NT2/D1 (cell line): ENCODE results near the gene COL4A3.
"Not testable (repeated sequence)": the region's sequence is repeated elsewhere in the genome, so short reads cannot be mapped to it uniquely, and the experiment has no call there.

Experiments
- DNase-seq: peaks from one replicate; pipeline ENCODE4 v3.0.0-alpha.2; 2011; ENCODE audit warnings: low read depth, low spot score
- H3K27me3 ChIP-seq: 2 replicates; pipeline ENCODE4 v1.6.0; 2011; ENCODE audit warnings: mild to moderate bottlenecking; ENCODE audit not compliant: insufficient read length, insufficient read depth
- H3K36me3 ChIP-seq: 2 replicates; pipeline ENCODE4 v1.6.1; 2011; ENCODE audit warnings: mild to moderate bottlenecking, low read length, mixed read lengths; ENCODE audit not compliant: insufficient read depth, insufficient read length
- H3K4me1 ChIP-seq: 2 replicates; pipeline ENCODE4 v1.5.1; 2011; ENCODE audit not compliant: insufficient read depth, insufficient read length
- H3K4me3 ChIP-seq: 2 replicates; pipeline ENCODE4 v1.5.1; 2011; ENCODE audit warnings: low read depth; ENCODE audit not compliant: insufficient read length
- H3K9ac ChIP-seq: 2 replicates; pipeline ENCODE4 v1.6.0; 2011; ENCODE audit warnings: low read depth; ENCODE audit not compliant: insufficient read length
- H3K9me3 ChIP-seq: 2 replicates; pipeline ENCODE4 v1.5.1; 2011; ENCODE audit warnings: mild to moderate bottlenecking, low read length; ENCODE audit not compliant: insufficient read depth
- SUZ12 ChIP-seq: IDR thresholded peaks from 2 replicates; pipeline ENCODE4 v1.6.1; 2011; ENCODE audit not compliant: insufficient read length, insufficient read depth; ENCODE audit errors: extremely low read depth
- YY1 ChIP-seq: IDR thresholded peaks from 2 replicates; pipeline ENCODE4 v1.6.1; 2011; ENCODE audit not compliant: insufficient read length, insufficient read depth
- ZNF274 ChIP-seq: IDR thresholded peaks from 2 replicates; pipeline ENCODE4 v1.6.1; 2011; ENCODE audit warnings: mild to moderate bottlenecking, low read depth, low read length

The COL4A3 gene

GRCh38 chr2:227154986-227155774 is 9.2 kb upstream of the COL4A3 start:
- Histone ChIP-seq H3K4me1 (no peaks in the 10 kb centered on the region), H3K36me3 (no peaks in the 10 kb centered on the region), H3K9ac (no peak overlapping the region), H3K4me3 (no peak overlapping the region), H3K27me3 (peaks cover 5% of the 10 kb centered on the region), H3K9me3 (no peaks in the 10 kb centered on the region)
- no peak for DNase-seq
- TF ChIP-seq YY1 (no peak), ZNF274 (no peak), SUZ12 (no peak)

GRCh38 chr2:227160164-227160563 is 4.3 kb upstream of the COL4A3 start:
- no peak for DNase-seq
- TF ChIP-seq ZNF274 (no peak), SUZ12 (no peak), YY1 (no peak)
- Histone ChIP-seq H3K27me3 (peaks cover 55% of the 10 kb centered on the region), H3K9ac (no peak overlapping the region), H3K36me3 (no peaks in the 10 kb centered on the region), H3K4me1 (peaks cover 4% of the 10 kb centered on the region), H3K9me3 (no peaks in the 10 kb centered on the region), H3K4me3 (no peak overlapping the region)

GRCh38 chr2:227161947-227162346 is 2.5 kb upstream of the COL4A3 start:
- H3K9me3 ChIP-seq = no peaks in the 10 kb centered on the region
- DNase-seq = no peak
- no peak for TF ChIP-seq ZNF274
- TF ChIP-seq SUZ12 = no peak
- no peak overlapping the region for H3K4me3 ChIP-seq
- peaks cover 4% of the 10 kb centered on the region for H3K4me1 ChIP-seq
- no peaks in the 10 kb centered on the region for H3K36me3 ChIP-seq
- H3K27me3 ChIP-seq = peaks cover 72% of the 10 kb centered on the region
- no peak overlapping the region for H3K9ac ChIP-seq

GRCh38 chr2:227163485-227163997 is 883 bp upstream of the COL4A3 start:
- Histone ChIP-seq H3K9ac (peak overlapping the region; percentile 68), H3K9me3 (no peaks in the 10 kb centered on the region), H3K4me3 (peak overlapping the region; percentile 63), H3K27me3 (peaks cover 84% of the 10 kb centered on the region), H3K36me3 (no peaks in the 10 kb centered on the region), H3K4me1 (peaks cover 4% of the 10 kb centered on the region)
- no peak for TF ChIP-seq YY1
- TF ChIP-seq SUZ12 = no peak
- TF ChIP-seq ZNF274 = no peak
- DNase-seq = no peak

- Histone ChIP-seq H3K9ac (no peak overlapping the region), H3K4me3 (peak overlapping the region; percentile 63), H3K4me1 (peaks cover 4% of the 10 kb centered on the region), H3K9me3 (no peaks in the 10 kb centered on the region), H3K27me3 (peaks cover 83% of the 10 kb centered on the region), H3K36me3 (no peaks in the 10 kb centered on the region)
- DNase-seq = no peak
- TF ChIP-seq SUZ12 (no peak), YY1 (no peak), ZNF274 (no peak)
Observed at GRCh38 chr2:227164763-227165291, 403 bp downstream of the COL4A3 start.

- H3K4me1 ChIP-seq, H3K9ac ChIP-seq, H3K9me3 ChIP-seq, DNase-seq, H3K4me3 ChIP-seq, H3K36me3 ChIP-seq: not testable (repeated sequence)
- H3K27me3 ChIP-seq = peaks cover 13% of the 10 kb centered on the region
Observed at GRCh38 chr2:227171779-227172178, 7.4 kb downstream of the COL4A3 start.

GRCh38 chr2:227177592-227178336 is 13.3 kb downstream of the COL4A3 start:
- TF ChIP-seq SUZ12 (no peak), ZNF274 (no peak), YY1 (no peak)
- H3K9ac ChIP-seq = no peak overlapping the region
- no peak for DNase-seq
- no peak overlapping the region for H3K4me3 ChIP-seq
- H3K9me3 ChIP-seq = no peaks in the 10 kb centered on the region
- H3K4me1 ChIP-seq = no peaks in the 10 kb centered on the region
- no peaks in the 10 kb centered on the region for H3K36me3 ChIP-seq
- H3K27me3 ChIP-seq = no peaks in the 10 kb centered on the region
